Astrocyte (in vitro differentiated cells and primary cell): ENCODE measurements around the gene UPP1.

Source experiments
- CTCF ChIP-seq: IDR thresholded peaks from 2 replicates; pipeline ENCODE4 v1.5.1; 2011; ENCODE audit warnings: low read depth, mild to moderate bottlenecking, inconsistent platforms, low read length, moderate library complexity; ENCODE audit not compliant: insufficient read depth
- EZH2 ChIP-seq: IDR thresholded peaks from 2 replicates; pipeline ENCODE4 v1.6.1; 2012; ENCODE audit warnings: mild to moderate bottlenecking, low read length, inconsistent platforms; ENCODE audit not compliant: insufficient read depth

- TF ChIP-seq CTCF, result no peak
- TF ChIP-seq EZH2, result no peak
Observed at GRCh38 chr7:48113275-48113674, 24.2 kb downstream of the UPP1 start.
